Loucy (cell line): ENCODE measurements around the gene WEE1.

Source experiments
- H2AFZ ChIP-seq: fragments of 200-600 bp; sonication (generic); 2 replicates; pipeline ENCODE4 v1.6.0; 2016; ENCODE audit warnings: antibody characterized with exemption, mild to moderate bottlenecking, low read length, moderate library complexity
- H3F3A ChIP-seq: fragments of 200-600 bp; 2 replicates; pipeline ENCODE4 v1.6.0; 2016; ENCODE audit warnings: antibody characterized with exemption, low read depth, mild to moderate bottlenecking
- H3K27me3 ChIP-seq: fragments of 200-600 bp; sonication (generic); 2 replicates; pipeline ENCODE4 v1.6.1; 2014; ENCODE audit warnings: low read length, mild to moderate bottlenecking; ENCODE audit not compliant: insufficient read depth, poor library complexity, severe bottlenecking
- H3K36me3 ChIP-seq: fragments of 200-600 bp; sonication (generic); 2 replicates; pipeline ENCODE4 v1.6.1; 2016; ENCODE audit warnings: low read length; ENCODE audit not compliant: insufficient read depth
- H3K4me1 ChIP-seq: fragments of 200-600 bp; sonication (generic); 2 replicates; pipeline ENCODE4 v1.5.1; 2014; ENCODE audit warnings: low read length, mild to moderate bottlenecking; ENCODE audit not compliant: insufficient read depth, poor library complexity, severe bottlenecking
- H3K4me2 ChIP-seq: fragments of 200-600 bp; sonication (generic); 2 replicates; pipeline ENCODE4 v1.6.0; 2014; ENCODE audit warnings: antibody characterized with exemption, low read length, low read depth, mild to moderate bottlenecking; ENCODE audit not compliant: poor library complexity, severe bottlenecking
- H3K4me3 ChIP-seq: fragments of 200-600 bp; sonication (generic); 2 replicates; pipeline ENCODE4 v1.5.1; 2014; ENCODE audit warnings: low read length, mild to moderate bottlenecking, mixed read lengths; ENCODE audit not compliant: poor library complexity, severe bottlenecking
- H3K79me2 ChIP-seq: fragments of 200-600 bp; sonication (generic); 2 replicates; pipeline ENCODE4 v1.6.1; 2014; ENCODE audit warnings: low read length; ENCODE audit not compliant: insufficient read depth
- H3K9ac ChIP-seq: fragments of 200-600 bp; sonication (generic); 2 replicates; pipeline ENCODE4 v1.6.0; 2014; ENCODE audit warnings: mild to moderate bottlenecking, low read depth, low read length, moderate library complexity; ENCODE audit not compliant: poor library complexity, severe bottlenecking
- H3K9me2 ChIP-seq: fragments of 200-600 bp; sonication (generic); replicated peaks from 2 replicates; pipeline ENCODE4 v1.6.1; 2016; ENCODE audit warnings: low read depth, low read length, mixed read lengths
- H3K9me3 ChIP-seq: fragments of 200-600 bp; sonication (generic); 2 replicates; pipeline ENCODE4 v1.6.1; 2014; ENCODE audit warnings: mild to moderate bottlenecking, antibody characterized with exemption, low read length, low read depth; ENCODE audit not compliant: insufficient read depth
- H4K20me1 ChIP-seq: fragments of 200-600 bp; sonication (generic); 2 replicates; pipeline ENCODE4 v1.6.0; 2014; ENCODE audit warnings: antibody characterized with exemption, low read length, mild to moderate bottlenecking; ENCODE audit not compliant: insufficient read depth, poor library complexity, severe bottlenecking
- EZH2phosphoT487 ChIP-seq: fragments of 200-600 bp; IDR thresholded peaks from 2 replicates; pipeline ENCODE4 v1.6.1; 2018; ENCODE audit warnings: antibody characterized with exemption, mild to moderate bottlenecking, moderate library complexity, borderline replicate concordance
- TF ChIP-seq, protein P1 (sequence below): fragments of 200-600 bp; sonication (generic); conservative IDR thresholded peaks from 2 replicates; pipeline ENCODE4 v1.5.1; 2014; ENCODE audit warnings: mild to moderate bottlenecking, antibody characterized with exemption, low read length

Gene WEE1

DNA sequence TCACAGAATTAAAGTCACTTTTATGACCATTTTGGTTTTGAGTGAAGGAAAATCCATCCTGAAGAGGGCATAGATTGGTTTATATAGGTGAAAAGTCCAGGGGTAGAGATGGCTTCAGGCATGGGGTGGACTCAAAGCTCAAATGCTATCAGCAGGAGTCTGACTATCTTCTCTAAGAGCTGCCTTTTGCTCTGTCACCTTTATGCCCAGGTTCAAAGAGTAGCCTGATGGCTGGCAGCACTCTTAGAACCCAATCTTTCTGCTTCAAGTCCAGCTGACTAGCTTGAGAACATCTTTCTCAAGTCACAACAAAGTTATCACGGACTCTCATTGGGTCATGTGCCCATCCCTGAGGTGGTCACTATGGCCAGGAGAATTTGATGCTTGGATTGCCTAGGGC lies 63.2 kb downstream of the WEE1 start:
- TF ChIP-seq, protein P1, sequence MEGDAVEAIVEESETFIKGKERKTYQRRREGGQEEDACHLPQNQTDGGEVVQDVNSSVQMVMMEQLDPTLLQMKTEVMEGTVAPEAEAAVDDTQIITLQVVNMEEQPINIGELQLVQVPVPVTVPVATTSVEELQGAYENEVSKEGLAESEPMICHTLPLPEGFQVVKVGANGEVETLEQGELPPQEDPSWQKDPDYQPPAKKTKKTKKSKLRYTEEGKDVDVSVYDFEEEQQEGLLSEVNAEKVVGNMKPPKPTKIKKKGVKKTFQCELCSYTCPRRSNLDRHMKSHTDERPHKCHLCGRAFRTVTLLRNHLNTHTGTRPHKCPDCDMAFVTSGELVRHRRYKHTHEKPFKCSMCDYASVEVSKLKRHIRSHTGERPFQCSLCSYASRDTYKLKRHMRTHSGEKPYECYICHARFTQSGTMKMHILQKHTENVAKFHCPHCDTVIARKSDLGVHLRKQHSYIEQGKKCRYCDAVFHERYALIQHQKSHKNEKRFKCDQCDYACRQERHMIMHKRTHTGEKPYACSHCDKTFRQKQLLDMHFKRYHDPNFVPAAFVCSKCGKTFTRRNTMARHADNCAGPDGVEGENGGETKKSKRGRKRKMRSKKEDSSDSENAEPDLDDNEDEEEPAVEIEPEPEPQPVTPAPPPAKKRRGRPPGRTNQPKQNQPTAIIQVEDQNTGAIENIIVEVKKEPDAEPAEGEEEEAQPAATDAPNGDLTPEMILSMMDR, result no peak
- TF ChIP-seq EZH2phosphoT487, result no peak
- H3K4me1 ChIP-seq, result peaks cover 15% of the 10 kb centered on the region
- H3K79me2 ChIP-seq, result no peaks in the 10 kb centered on the region
- no peaks in the 10 kb centered on the region for H4K20me1 ChIP-seq
- no peak overlapping the region for H2AFZ ChIP-seq
- no peak overlapping the region for H3K4me3 ChIP-seq
- H3K9me3 ChIP-seq, result no peaks in the 10 kb centered on the region
- no peaks in the 10 kb centered on the region for H3K27me3 ChIP-seq
- no peaks in the 10 kb centered on the region for H3K9me2 ChIP-seq
- no peaks in the 10 kb centered on the region for H3K36me3 ChIP-seq
- no peak overlapping the region for H3K9ac ChIP-seq
- no peaks in the 10 kb centered on the region for H3F3A ChIP-seq
- no peak overlapping the region for H3K4me2 ChIP-seq

DNA sequence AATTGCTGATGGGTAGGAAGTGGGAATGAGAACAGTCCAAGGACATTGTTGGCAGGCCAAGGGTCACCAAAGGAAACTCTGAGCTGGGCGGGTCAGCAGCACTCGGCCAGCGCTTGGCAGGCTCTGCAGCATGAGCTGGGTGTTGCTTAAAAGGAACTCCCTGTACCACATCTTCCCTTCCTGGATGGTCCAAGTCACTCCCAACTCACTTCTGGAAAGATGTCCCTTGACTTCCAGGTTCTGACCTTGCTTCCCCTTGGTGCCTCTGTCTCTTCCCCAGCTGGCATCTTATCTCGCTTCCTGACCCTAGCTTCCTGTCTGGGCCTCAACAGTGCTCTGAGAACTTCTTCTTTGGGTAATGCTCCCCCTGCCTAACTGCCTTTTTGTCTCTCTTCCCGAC lies 65.6 kb downstream of the WEE1 start:
- Histone ChIP-seq H3K4me3 (no peak overlapping the region), H2AFZ (peak overlapping the region; percentile 68; the same call in 1 of the 2 replicates), H3K9me2 (no peaks in the 10 kb centered on the region)

More for the DNA sequence above, 65.6 kb downstream of the WEE1 start:
- peaks cover 26% of the 10 kb centered on the region for H3K4me1 ChIP-seq
- peak overlapping the region; percentile 11 for H3K9ac ChIP-seq
- H4K20me1 ChIP-seq, result no peaks in the 10 kb centered on the region
- no peaks in the 10 kb centered on the region for H3K79me2 ChIP-seq
- H3K4me2 ChIP-seq, result peak overlapping the region; percentile 35
- no peak for TF ChIP-seq EZH2phosphoT487
- TF ChIP-seq, protein P1, result no peak
- H3K9me3 ChIP-seq, result no peaks in the 10 kb centered on the region
- H3K36me3 ChIP-seq, result no peaks in the 10 kb centered on the region
- H3K27me3 ChIP-seq, result no peaks in the 10 kb centered on the region
- no peaks in the 10 kb centered on the region for H3F3A ChIP-seq
